ENCODE measurements around the gene MTG2. TPM values are rescaled to one million over a fixed set of nuclear protein-coding genes. Genes with fewer than 3 reads are reported as not detected.

Gene MTG2
- polyA plus RNA-seq, 3 donors: 30.2 to 43.5 (median 34.2) TPM

DNA sequence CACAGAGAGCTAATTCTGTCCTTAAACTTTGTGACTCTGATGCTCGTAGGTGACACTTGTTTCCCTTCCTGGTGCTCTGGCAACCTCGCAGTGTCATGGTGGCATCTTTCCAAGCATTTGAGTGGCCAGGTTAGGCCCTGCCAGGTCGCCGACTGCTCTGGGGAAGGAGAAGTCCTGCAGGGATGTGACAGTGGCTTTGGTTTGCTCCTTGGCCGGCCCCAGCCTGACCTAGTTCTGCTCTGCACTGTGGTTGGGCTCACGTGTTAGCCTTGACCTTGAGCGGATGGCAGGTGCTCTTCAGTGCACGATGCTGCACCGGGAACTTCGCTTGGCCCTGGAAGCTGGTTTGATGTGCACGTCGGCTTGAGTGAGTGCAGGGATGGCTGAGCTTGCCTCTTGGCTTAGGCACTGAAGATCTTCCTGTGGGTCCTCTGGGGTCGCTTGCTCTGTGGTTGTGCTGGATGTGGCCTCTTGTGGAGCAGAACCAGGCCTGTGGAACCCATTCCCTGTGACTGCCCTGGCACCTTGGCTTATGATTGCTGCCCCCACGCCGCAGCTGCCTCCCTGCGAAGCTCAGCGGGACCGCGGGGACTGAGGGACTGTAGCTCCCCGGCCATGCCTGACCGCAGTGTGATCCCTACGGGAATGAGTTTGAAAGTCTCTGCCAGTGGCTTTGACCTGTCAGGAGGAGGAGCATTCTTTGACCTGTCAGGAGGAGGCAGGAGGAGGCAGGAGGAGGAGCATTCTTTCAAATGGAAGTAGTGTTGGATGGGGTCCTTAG, 64.2 kb downstream of the MTG2 start:
- no peak for DNase-seq (ENCODE audit: extremely low read depth in 1 of 11, low read depth in 9 of 11, low spot score in 4 of 11)

DNA sequence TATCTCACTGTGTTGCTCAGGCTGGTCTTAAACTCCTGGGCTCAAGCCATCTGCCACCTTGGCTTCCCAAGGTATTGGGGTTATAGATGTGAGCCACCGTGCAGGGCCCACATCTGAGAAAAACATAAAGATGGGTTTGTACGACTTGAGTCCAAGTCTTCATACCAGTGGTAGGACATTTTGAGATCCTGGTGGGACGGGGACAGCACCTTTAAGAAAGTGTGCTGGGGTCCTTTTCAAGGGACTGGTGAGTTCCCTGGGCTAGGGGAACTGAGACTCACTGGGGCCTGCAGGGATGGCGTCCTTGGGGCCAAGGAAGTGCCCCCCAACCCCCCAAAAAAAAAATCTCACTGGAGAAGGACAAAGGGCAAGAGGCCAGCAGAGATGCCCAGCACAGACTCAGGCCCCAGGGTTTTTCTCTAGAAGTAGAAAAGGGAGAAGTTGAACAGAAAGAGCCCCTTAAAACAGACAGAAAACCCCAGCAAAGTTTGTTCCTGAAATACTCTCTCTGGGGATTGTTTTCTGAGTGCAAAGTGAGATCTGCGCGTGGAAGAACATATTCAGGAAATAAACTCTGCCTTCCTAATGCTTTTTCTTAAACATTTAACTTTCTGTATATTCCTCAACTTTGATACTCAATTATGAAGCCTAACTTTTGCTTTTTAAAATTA, 66.2 kb downstream of the MTG2 start:
- DNase-seq (ENCODE audit: extremely low read depth in 1 of 11, low read depth in 9 of 11, low spot score in 4 of 11): no peak

DNA sequence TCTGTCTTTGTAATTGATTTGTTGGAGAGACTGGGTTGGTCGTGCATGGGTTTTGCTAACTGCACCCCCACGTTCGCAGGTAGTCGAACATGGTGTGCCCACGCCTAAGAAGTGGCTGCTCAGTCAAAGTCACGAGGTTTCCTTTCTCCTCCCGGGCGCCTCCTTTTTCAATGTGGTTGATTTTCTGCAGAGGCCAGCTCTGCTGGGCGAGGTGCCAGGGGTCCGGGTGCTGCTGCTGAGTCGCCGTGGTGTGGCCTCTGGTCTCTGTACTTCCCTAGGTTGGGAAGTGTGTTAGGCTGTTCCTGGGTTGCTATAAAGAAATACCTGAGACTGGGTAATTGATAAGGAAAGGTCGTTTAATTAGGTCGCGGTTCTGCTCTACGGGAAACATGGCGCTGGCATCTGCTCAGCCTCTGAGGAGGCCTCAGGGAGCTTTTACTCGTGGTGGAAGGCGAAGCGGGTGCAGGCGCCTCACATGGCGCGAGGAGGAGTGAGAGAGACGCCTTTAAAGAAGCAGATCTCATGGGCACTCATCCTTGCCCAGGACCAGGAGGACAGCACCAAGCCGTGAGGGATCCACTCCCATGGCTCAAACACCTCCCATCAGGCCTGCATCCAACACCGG, 69.6 kb downstream of the MTG2 start:
- DNase-seq (ENCODE audit: extremely low read depth in 1 of 11, low read depth in 9 of 11, low spot score in 4 of 11): no peak

Other genes with a start within 250 kb of the MTG2 start
- 10 to 100 TPM; 18.0 to 20.1 (median 18.3) TPM for gene TAF4, start 117.1 kb upstream of the MTG2 start, polyA plus RNA-seq (ENCODE audit: insufficient read length in 3 of 3)
- gene LSM14B, start 60.6 kb upstream of the MTG2 start, polyA plus RNA-seq (ENCODE audit: insufficient read length in 3 of 3): 10 to 100 TPM; 55.5 to 63.9 (median 57.6) TPM
- 100 to 1,000 TPM; 185 to 211 (median 193) TPM for gene PSMA7, start 39.6 kb upstream of the MTG2 start, polyA plus RNA-seq (ENCODE audit: insufficient read length in 3 of 3)
- gene SS18L1, start 39.3 kb upstream of the MTG2 start, polyA plus RNA-seq (ENCODE audit: insufficient read length in 3 of 3): 10 to 100 TPM; 18.6 to 25.7 (median 19.7) TPM
- under 1 TPM in 1 of 3 donors, not detected in 2; 0.06 TPM for gene HRH3, start 37.2 kb downstream of the MTG2 start, polyA plus RNA-seq (ENCODE audit: insufficient read length in 3 of 3)
- gene OSBPL2, start 55.5 kb downstream of the MTG2 start, polyA plus RNA-seq (ENCODE audit: insufficient read length in 3 of 3): 10 to 100 TPM; 30.2 to 44.5 (median 30.8) TPM
- gene ADRM1, start 120.0 kb downstream of the MTG2 start, polyA plus RNA-seq (ENCODE audit: insufficient read length in 3 of 3): 10 to 100 TPM; 36.5 to 62.0 (median 54.2) TPM
- gene LAMA5, start 184.3 kb downstream of the MTG2 start, polyA plus RNA-seq (ENCODE audit: insufficient read length in 3 of 3): 100 to 1,000 TPM; 101 to 184 (median 167) TPM
- gene RPS21, start 204.1 kb downstream of the MTG2 start, polyA plus RNA-seq (ENCODE audit: insufficient read length in 3 of 3): 1,000 to 10,000 TPM in 1 of 3 donors, 100 to 1,000 TPM in 2; 755 to 1,083 (median 940) TPM
- gene CABLES2, start 224.3 kb downstream of the MTG2 start, polyA plus RNA-seq (ENCODE audit: insufficient read length in 3 of 3): 10 to 100 TPM in 1 of 3 donors, 1 to 10 TPM in 2; 8.4 to 13.7 (median 9.4) TPM
- 1 to 10 TPM; 1.1 to 1.9 (median 1.5) TPM for gene RBBP8NL, start 244.5 kb downstream of the MTG2 start, polyA plus RNA-seq (ENCODE audit: insufficient read length in 3 of 3)